ENCODE results near the gene INPP5J.

The INPP5J gene

GRCh38 chr22:31126128-31126868 lies 3.5 kb downstream of the INPP5J start:
- DNase-seq, result no peak

GRCh38 chr22:31126869-31127175 lies 4.1 kb downstream of the INPP5J start:
- DNase-seq, result no peak

GRCh38 chr22:31127181-31127772 lies 4.5 kb downstream of the INPP5J start:
- no peak for DNase-seq

GRCh38 chr22:31128156-31128555 lies 5.4 kb downstream of the INPP5J start:
- DNase-seq, result no peak

GRCh38 chr22:31130873-31131272 lies 8.1 kb downstream of the INPP5J start:
- DNase-seq, result no peak

GRCh38 chr22:31133911-31134310 lies 11.1 kb downstream of the INPP5J start:
- no peak for DNase-seq

GRCh38 chr22:31134688-31135087 lies 11.9 kb downstream of the INPP5J start:
- DNase-seq, result no peak

- DNase-seq, result no peak
These were observed 12.9 kb downstream of the INPP5J start for GRCh38 chr22:31135706-31136105.

- no peak for DNase-seq
These were observed 13.4 kb downstream of the INPP5J start for GRCh38 chr22:31136155-31136554.

GRCh38 chr22:31136711-31137110 lies 13.9 kb downstream of the INPP5J start:
- no peak for DNase-seq

- DNase-seq, result no peak
These were observed 15.0 kb downstream of the INPP5J start for GRCh38 chr22:31137721-31138120.

GRCh38 chr22:31138126-31138525 lies 15.4 kb downstream of the INPP5J start:
- no peak for DNase-seq

- no peak for DNase-seq
These were observed 16.3 kb downstream of the INPP5J start for GRCh38 chr22:31139066-31139465.

- DNase-seq, result peak; percentile 84
These were observed 17.3 kb downstream of the INPP5J start, which contains the start of gene PLA2G3 for GRCh38 chr22:31139866-31140716. TSS of gene PLA2G3 (minus strand) at chr22:31140508. CDS start at chr22:31140354, 154 bp downstream.

- DNase-seq, result peak; percentile 63
These were observed 18.0 kb downstream of the INPP5J start for GRCh38 chr22:31140746-31141145.

GRCh38 chr22:31141551-31141950 lies 18.8 kb downstream of the INPP5J start:
- DNase-seq, result no peak

GRCh38 chr22:31142285-31142684 lies 19.5 kb downstream of the INPP5J start:
- DNase-seq, result no peak

- no peak for DNase-seq
These were observed 20.3 kb downstream of the INPP5J start for GRCh38 chr22:31143038-31143437.

GRCh38 chr22:31143537-31143936 lies 20.8 kb downstream of the INPP5J start:
- no peak for DNase-seq

GRCh38 chr22:31144223-31144622 lies 21.5 kb downstream of the INPP5J start:
- no peak for DNase-seq

GRCh38 chr22:31148488-31148887 lies 25.7 kb downstream of the INPP5J start:
- no peak for DNase-seq

GRCh38 chr22:31148953-31149627 lies 26.3 kb downstream of the INPP5J start:
- DNase-seq, result peak; percentile 67

- no peak for DNase-seq
These were observed 27.8 kb downstream of the INPP5J start for GRCh38 chr22:31150615-31151014.

Data from COR-L47 (cell line).